DOHH2 (cell line): ENCODE results near the gene CARD14.

ENCODE experiments used
- H3F3A ChIP-seq: fragments of 200-600 bp; sonication (generic), shearing (Covaris generic); 2 replicates; pipeline ENCODE4 v1.6.0; 2016; ENCODE audit warnings: antibody characterized with exemption, mild to moderate bottlenecking; ENCODE audit not compliant: control insufficient read depth, insufficient read depth
- H3K27ac ChIP-seq: fragments of 200-600 bp; sonication (generic); 2 replicates; pipeline ENCODE4 v1.5.1; 2014; ENCODE audit warnings: low read depth, mild to moderate bottlenecking, low read length, moderate library complexity
- H3K27me3 ChIP-seq: fragments of 200-600 bp; sonication (generic); 2 replicates; pipeline ENCODE4 v1.6.1; 2014; ENCODE audit warnings: mild to moderate bottlenecking, low read length, mixed read lengths; ENCODE audit not compliant: control insufficient read depth
- H3K36me3 ChIP-seq: fragments of 200-600 bp; sonication (generic); 2 replicates; pipeline ENCODE4 v1.6.1; 2014; ENCODE audit warnings: mild to moderate bottlenecking, low read length, moderate library complexity, mixed read lengths; ENCODE audit not compliant: control insufficient read depth
- H3K4me1 ChIP-seq: fragments of 200-600 bp; sonication (generic); 2 replicates; pipeline ENCODE4 v1.6.1; 2014; ENCODE audit warnings: mild to moderate bottlenecking, low read length, mixed read lengths; ENCODE audit not compliant: control insufficient read depth
- H3K4me2 ChIP-seq: fragments of 200-600 bp; sonication (generic); 2 replicates; pipeline ENCODE4 v1.6.0; 2014; ENCODE audit warnings: mild to moderate bottlenecking, low read length, moderate library complexity
- H3K4me3 ChIP-seq: fragments of 200-600 bp; sonication (generic); 2 replicates; pipeline ENCODE4 v1.5.1; 2014; ENCODE audit warnings: mild to moderate bottlenecking, low read length, mixed read lengths
- H3K79me2 ChIP-seq: fragments of 200-600 bp; sonication (generic); 2 replicates; pipeline ENCODE4 v1.6.1; 2014; ENCODE audit warnings: mild to moderate bottlenecking, low read length, mixed read lengths; ENCODE audit not compliant: control insufficient read depth
- H3K9me2 ChIP-seq: fragments of 200-600 bp; sonication (generic); replicated peaks from 2 replicates; pipeline ENCODE4 v1.6.1; 2014; ENCODE audit warnings: mild to moderate bottlenecking, low read length, mixed read lengths; ENCODE audit not compliant: control insufficient read depth
- H3K9me3 ChIP-seq: fragments of 200-600 bp; sonication (generic); 2 replicates; pipeline ENCODE4 v1.6.1; 2014; ENCODE audit warnings: antibody characterized with exemption, low read length, mixed read lengths; ENCODE audit not compliant: control insufficient read depth, insufficient read depth
- H4K20me1 ChIP-seq: fragments of 200-600 bp; sonication (generic); 2 replicates; pipeline ENCODE4 v1.6.0; 2014; ENCODE audit warnings: low read depth, mild to moderate bottlenecking, antibody characterized with exemption, low read length, moderate library complexity; ENCODE audit not compliant: control insufficient read depth, insufficient read depth
- EZH2phosphoT487 ChIP-seq: fragments of 200-600 bp; sonication (generic); IDR thresholded peaks from 2 replicates; pipeline ENCODE4 v1.6.1; 2017; ENCODE audit warnings: borderline replicate concordance, mild to moderate bottlenecking, antibody characterized with exemption, low read length, moderate library complexity, mixed read lengths
- TF ChIP-seq, protein P1 (sequence below): fragments of 200-600 bp; sonication (generic); IDR thresholded peaks from one replicate; pipeline ENCODE4 v1.5.1; 2014; ENCODE audit warnings: antibody characterized with exemption, mild to moderate bottlenecking, low read depth, low read length; ENCODE audit not compliant: poor library complexity, severe bottlenecking

Gene CARD14

DNA sequence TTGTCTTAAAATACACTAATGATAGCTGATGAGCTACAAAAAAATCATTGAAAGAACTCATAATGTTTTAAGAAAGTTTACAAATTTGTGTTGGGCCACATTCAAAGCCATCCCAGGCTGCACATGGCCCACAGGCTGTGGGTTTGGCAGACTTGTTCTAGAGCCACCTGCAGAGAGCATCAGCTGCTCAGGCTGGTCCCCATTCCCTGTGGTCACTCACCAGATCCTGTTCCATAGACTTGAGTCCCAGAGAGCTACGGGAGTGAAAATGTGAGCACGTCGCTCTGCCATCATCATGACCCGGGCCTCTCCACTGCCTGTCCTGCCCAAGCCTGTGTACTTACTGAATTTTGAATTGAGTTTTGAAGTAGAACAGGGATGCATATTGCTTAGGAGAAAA is 57.3 kb downstream of the CARD14 start:
- 0 out of 2 replicates have a peak, but pooled peaks cover 4% of the 10 kb centered on the region for H4K20me1 ChIP-seq
- no peaks in the 10 kb centered on the region for H3K4me1 ChIP-seq
- no peaks in the 10 kb centered on the region for H3K79me2 ChIP-seq
- H3K36me3 ChIP-seq = no peaks in the 10 kb centered on the region
- peaks cover 2% of the 10 kb centered on the region for H3K9me3 ChIP-seq
- H3K4me2 ChIP-seq = no peak overlapping the region
- H3K27me3 ChIP-seq = no peaks in the 10 kb centered on the region
- H3K4me3 ChIP-seq = no peak overlapping the region
- no peaks in the 10 kb centered on the region for H3K9me2 ChIP-seq
- no peak overlapping the region for H3K27ac ChIP-seq
- H3F3A ChIP-seq = no peaks in the 10 kb centered on the region
- no peak for TF ChIP-seq EZH2phosphoT487
- TF ChIP-seq, protein P1, sequence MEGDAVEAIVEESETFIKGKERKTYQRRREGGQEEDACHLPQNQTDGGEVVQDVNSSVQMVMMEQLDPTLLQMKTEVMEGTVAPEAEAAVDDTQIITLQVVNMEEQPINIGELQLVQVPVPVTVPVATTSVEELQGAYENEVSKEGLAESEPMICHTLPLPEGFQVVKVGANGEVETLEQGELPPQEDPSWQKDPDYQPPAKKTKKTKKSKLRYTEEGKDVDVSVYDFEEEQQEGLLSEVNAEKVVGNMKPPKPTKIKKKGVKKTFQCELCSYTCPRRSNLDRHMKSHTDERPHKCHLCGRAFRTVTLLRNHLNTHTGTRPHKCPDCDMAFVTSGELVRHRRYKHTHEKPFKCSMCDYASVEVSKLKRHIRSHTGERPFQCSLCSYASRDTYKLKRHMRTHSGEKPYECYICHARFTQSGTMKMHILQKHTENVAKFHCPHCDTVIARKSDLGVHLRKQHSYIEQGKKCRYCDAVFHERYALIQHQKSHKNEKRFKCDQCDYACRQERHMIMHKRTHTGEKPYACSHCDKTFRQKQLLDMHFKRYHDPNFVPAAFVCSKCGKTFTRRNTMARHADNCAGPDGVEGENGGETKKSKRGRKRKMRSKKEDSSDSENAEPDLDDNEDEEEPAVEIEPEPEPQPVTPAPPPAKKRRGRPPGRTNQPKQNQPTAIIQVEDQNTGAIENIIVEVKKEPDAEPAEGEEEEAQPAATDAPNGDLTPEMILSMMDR = no peak

DNA sequence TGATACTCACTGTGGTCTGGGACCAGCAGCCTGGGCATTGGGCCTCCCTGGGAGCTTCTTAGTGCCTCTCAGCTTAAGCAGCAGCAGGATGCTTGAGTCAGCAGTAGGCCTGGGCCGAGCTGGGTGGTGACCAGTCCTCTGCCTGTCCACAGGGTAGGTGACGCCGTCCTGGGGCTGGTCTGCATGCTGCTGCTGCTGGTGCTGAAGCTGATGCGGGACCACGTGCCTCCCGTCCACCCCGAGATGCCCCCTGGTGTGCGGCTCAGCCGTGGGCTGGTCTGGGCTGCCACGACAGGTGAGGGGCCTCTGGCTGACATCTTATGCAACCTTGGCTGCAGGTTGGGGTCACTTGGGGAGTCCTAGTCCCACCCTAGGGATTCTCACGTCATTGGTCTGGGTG is 57.8 kb downstream of the CARD14 start:
- no peaks in the 10 kb centered on the region for H3K79me2 ChIP-seq
- H3K27me3 ChIP-seq = no peaks in the 10 kb centered on the region
- 0 out of 2 replicates have a peak, but pooled peaks cover 4% of the 10 kb centered on the region for H4K20me1 ChIP-seq
- peaks cover 4% of the 10 kb centered on the region for H3K9me3 ChIP-seq
- no peak overlapping the region for H3K27ac ChIP-seq
- no peak overlapping the region for H3K4me3 ChIP-seq
- no peaks in the 10 kb centered on the region for H3K4me1 ChIP-seq
- no peaks in the 10 kb centered on the region for H3K9me2 ChIP-seq
- H3K36me3 ChIP-seq = no peaks in the 10 kb centered on the region
- H3F3A ChIP-seq = no peaks in the 10 kb centered on the region
- TF ChIP-seq EZH2phosphoT487 = no peak
- TF ChIP-seq, protein P1 = no peak
- no peak overlapping the region for H3K4me2 ChIP-seq

DNA sequence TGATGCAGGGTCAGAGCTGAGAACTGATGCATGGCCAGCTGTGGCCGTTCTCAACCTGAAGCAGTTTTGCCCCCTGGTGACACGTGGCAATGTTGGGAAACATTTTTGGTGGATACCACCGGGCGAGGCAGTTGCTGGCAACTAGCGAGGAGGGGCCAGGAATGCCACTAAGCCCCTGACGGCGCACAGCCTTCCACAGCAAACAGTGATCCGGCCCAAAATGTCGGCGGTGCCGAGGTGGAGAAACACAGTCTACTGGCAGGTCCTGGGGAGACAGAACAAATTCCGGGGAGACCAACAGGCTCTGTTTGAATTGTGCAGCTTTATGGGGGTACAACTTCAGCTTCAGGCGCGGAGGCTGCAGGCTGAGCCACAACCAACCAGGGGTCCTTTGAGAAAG is 58.6 kb downstream of the CARD14 start:
- Histone ChIP-seq H4K20me1 (0 out of 2 replicates have a peak, but pooled peaks cover 4% of the 10 kb centered on the region), H3F3A (no peaks in the 10 kb centered on the region), H3K4me2 (no peak overlapping the region), H3K4me1 (no peaks in the 10 kb centered on the region), H3K27ac (no peak overlapping the region), H3K9me3 (peaks cover 7% of the 10 kb centered on the region), H3K4me3 (no peak overlapping the region), H3K36me3 (no peaks in the 10 kb centered on the region), H3K9me2 (no peaks in the 10 kb centered on the region), H3K27me3 (no peaks in the 10 kb centered on the region), H3K79me2 (no peaks in the 10 kb centered on the region)
- TF ChIP-seq, protein P1 = no peak
- no peak for TF ChIP-seq EZH2phosphoT487

DNA sequence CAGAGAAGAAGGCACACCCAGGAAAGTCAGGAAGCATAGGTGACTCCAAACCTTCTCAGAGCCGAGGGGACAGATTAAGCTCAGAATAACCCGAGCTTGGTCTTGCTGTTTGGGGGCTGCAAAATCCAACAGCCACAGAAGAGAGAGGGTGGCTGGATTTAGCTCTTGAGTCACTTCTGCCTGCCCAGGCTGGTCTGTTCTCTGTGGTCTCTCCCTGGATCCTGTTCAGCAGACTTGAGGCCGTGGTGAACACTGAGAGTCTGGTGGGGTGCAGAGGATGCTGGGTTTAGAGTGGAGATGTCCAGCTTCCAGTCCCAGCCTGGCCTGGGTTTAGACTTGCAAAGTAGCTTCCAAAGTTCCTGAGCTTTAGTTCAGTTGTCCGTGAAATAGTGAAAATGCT is 59.2 kb downstream of the CARD14 start:
- Histone ChIP-seq H3K9me2 (no peaks in the 10 kb centered on the region), H3K79me2 (no peaks in the 10 kb centered on the region)

More for the DNA sequence above, 59.2 kb downstream of the CARD14 start:
- H3K4me1 ChIP-seq = no peaks in the 10 kb centered on the region
- H3F3A ChIP-seq = no peaks in the 10 kb centered on the region
- no peaks in the 10 kb centered on the region for H3K27me3 ChIP-seq
- TF ChIP-seq EZH2phosphoT487 = no peak
- TF ChIP-seq, protein P1 = no peak
- H3K4me3 ChIP-seq = no peak overlapping the region
- H3K4me2 ChIP-seq = no peak overlapping the region
- peaks cover 10% of the 10 kb centered on the region for H3K9me3 ChIP-seq
- no peak overlapping the region for H3K27ac ChIP-seq
- 0 out of 2 replicates have a peak, but pooled peaks cover 4% of the 10 kb centered on the region for H4K20me1 ChIP-seq
- H3K36me3 ChIP-seq = no peaks in the 10 kb centered on the region
